GM19238 (cell line): ENCODE measurements around the gene CPPED1.
"Not testable (repeated sequence)": the region's sequence is repeated elsewhere in the genome, so short reads cannot be mapped to it uniquely, and the experiment has no call there.

Experiments
- DNase-seq: peaks from one replicate; pipeline ENCODE4 v3.0.0; 2011; ENCODE audit warnings: low spot score; ENCODE audit not compliant: insufficient read length

Gene CPPED1

GRCh38 chr16:12802048-12802447 lies 1.6 kb downstream of the CPPED1 start:
- DNase-seq: no peak

- DNase-seq: no peak
These were observed 2.1 kb downstream of the CPPED1 start for GRCh38 chr16:12801511-12802042.

- no peak for DNase-seq
These were observed 2.9 kb downstream of the CPPED1 start for GRCh38 chr16:12800817-12801216.

- not testable (repeated sequence) for DNase-seq
These were observed 3.7 kb downstream of the CPPED1 start for GRCh38 chr16:12799996-12800395.

- DNase-seq: no peak
These were observed 4.8 kb downstream of the CPPED1 start for GRCh38 chr16:12798846-12799245.

GRCh38 chr16:12798171-12798570 lies 5.5 kb downstream of the CPPED1 start:
- DNase-seq: no peak

- DNase-seq: no peak
These were observed 7.2 kb downstream of the CPPED1 start for GRCh38 chr16:12796498-12796897.

- DNase-seq: no peak
These were observed 8.9 kb downstream of the CPPED1 start for GRCh38 chr16:12794486-12795387.

- no peak for DNase-seq
These were observed 9.8 kb downstream of the CPPED1 start for GRCh38 chr16:12793865-12794240.

GRCh38 chr16:12793120-12793864 lies 10.4 kb downstream of the CPPED1 start:
- DNase-seq: no peak

- not testable (repeated sequence) for DNase-seq
These were observed 11.2 kb downstream of the CPPED1 start for GRCh38 chr16:12792528-12792927.

- DNase-seq: no peak
These were observed 12.3 kb downstream of the CPPED1 start for GRCh38 chr16:12791340-12791739.

- DNase-seq: no peak
These were observed 14.9 kb downstream of the CPPED1 start for GRCh38 chr16:12788758-12789157.

- no peak for DNase-seq
These were observed 17.6 kb downstream of the CPPED1 start for GRCh38 chr16:12786081-12786480.

GRCh38 chr16:12784076-12784475 lies 19.6 kb downstream of the CPPED1 start:
- DNase-seq: no peak

GRCh38 chr16:12781777-12782176 lies 21.9 kb downstream of the CPPED1 start:
- DNase-seq: no peak

GRCh38 chr16:12780467-12780866 lies 23.2 kb downstream of the CPPED1 start:
- DNase-seq: no peak

GRCh38 chr16:12778726-12779125 lies 25.0 kb downstream of the CPPED1 start:
- DNase-seq: no peak

GRCh38 chr16:12775656-12776236 lies 27.9 kb downstream of the CPPED1 start:
- no peak for DNase-seq

- no peak for DNase-seq
These were observed 30.5 kb downstream of the CPPED1 start for GRCh38 chr16:12773221-12773620.

- DNase-seq: no peak
These were observed 32.3 kb downstream of the CPPED1 start for GRCh38 chr16:12771341-12771798.

GRCh38 chr16:12769525-12769924 lies 34.2 kb downstream of the CPPED1 start:
- no peak for DNase-seq
